Amniotic epithelial cell (primary cell): ENCODE data around the gene ITPRID2.
A peak's percentile ranks its signal among the peaks of the same experiment; 100 is the strongest.
"Not testable (repeated sequence)": the region's sequence is repeated elsewhere in the genome, so short reads cannot be mapped to it uniquely, and the experiment has no call there.

Source experiments
- DNase-seq: peaks from one replicate; pipeline ENCODE4 v3.0.0-alpha.2; 2010; ENCODE audit warnings: low read depth

Gene ITPRID2

GRCh38 chr2:181959508-181959907, 68.0 kb downstream of the ITPRID2 start:
- DNase-seq: no peak

- not testable (repeated sequence) for DNase-seq
Observed at GRCh38 chr2:181961167-181961566, 69.6 kb downstream of the ITPRID2 start.

DNA sequence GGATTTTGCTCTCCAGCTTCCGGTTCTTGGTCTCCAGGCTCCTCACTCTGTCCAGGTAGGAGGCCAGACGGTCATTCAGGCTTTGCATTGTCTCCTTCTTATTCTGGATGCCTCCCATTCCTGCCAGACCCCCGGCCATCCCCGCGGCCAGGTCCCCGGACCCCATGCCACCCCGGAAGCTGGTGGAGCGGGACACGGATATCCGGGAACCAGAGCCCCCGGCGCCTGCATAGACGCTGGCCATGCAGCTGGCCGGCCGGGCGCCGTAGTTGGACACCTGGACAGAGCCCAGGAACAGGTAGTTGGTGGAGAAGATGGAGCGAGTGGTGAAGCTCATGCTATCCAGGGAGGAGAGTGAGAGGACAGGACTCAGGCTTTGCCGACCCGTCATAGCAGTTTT, 70.6 kb downstream of the ITPRID2 start:
- DNase-seq: no peak

GRCh38 chr2:181970160-181970794, 78.7 kb downstream of the ITPRID2 start:
- DNase-seq: no peak

DNA sequence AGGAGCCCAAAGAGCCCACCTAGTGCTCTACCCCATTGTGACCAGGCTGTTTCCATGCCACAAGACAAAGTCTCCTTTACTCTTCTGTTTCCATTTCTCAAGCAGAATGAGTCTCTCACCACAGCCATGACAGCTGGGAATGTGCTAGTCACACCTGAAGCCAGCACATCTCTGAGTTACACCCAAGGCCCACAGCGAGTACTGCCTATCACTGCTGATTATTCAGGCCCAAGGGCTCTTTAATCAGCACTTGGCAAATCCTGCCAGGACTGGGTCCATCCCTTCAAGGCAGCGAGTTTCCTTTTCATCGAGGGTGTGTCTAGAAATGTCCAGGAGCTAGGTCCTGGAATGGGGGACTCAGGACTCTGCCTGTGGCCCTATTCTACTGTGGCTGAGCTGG, 79.5 kb downstream of the ITPRID2 start:
- DNase-seq: no peak

DNA sequence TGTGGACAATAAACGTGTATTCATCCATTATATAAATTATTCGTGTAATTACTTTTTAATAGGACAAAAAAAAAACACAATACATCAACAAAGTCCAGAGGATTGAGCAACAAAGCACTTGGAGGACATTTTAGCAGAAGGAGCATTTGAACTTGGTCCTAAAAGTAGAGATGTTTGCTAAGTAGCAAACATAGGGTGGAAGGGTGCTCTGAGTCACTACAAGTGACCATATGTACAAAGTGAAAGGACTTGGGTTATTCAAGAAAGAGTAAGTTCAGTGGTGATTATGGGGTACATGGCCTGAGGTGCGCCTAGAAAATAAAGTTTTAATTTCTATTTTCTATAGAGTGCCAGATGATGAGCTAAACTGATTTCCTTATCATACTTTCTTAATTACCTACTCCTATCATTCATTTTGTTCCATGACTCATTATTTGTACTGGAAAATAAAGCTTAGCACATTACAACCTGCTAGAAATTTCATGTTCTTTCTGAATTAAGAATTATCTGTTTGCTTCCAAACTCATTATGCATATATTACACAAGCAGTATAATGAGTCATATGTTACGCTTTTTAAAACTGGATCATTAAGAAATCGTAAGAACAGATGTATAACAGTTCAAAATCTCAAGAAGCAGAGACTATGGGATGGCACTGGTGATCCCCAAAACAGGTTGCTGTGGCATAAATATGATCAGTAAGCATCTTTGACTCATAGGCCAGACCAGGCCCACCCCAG, 81.1 kb downstream of the ITPRID2 start:
- DNase-seq: peak; percentile 18

DNA sequence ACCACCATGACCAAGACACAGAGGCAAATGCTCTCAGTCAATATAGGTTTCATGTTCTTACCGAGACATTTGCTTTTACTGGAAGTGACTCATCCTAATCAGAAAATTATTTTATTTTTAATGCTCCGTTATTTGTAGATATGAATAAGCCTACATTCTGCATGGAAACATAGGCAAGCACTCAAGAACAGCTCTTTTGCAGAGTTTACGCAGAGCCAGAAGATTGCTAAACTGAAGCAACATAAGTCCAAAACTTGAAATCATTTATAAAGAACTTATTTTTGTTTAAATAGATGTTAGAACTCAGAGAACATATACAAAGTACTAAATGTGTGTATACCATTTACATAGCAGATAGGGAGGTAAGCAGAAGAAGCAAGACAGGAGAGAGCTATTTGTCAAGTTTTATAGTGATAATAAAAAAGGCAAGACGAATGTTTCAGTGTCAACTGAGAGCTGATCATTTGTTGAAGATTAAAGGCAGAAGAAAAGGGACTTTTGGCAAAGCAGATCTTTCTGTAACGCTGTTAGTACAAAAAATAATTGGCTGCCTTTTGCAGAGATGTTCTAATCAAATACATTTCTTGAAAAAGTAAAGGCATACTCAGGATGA, 81.7 kb downstream of the ITPRID2 start:
- no peak for DNase-seq

DNA sequence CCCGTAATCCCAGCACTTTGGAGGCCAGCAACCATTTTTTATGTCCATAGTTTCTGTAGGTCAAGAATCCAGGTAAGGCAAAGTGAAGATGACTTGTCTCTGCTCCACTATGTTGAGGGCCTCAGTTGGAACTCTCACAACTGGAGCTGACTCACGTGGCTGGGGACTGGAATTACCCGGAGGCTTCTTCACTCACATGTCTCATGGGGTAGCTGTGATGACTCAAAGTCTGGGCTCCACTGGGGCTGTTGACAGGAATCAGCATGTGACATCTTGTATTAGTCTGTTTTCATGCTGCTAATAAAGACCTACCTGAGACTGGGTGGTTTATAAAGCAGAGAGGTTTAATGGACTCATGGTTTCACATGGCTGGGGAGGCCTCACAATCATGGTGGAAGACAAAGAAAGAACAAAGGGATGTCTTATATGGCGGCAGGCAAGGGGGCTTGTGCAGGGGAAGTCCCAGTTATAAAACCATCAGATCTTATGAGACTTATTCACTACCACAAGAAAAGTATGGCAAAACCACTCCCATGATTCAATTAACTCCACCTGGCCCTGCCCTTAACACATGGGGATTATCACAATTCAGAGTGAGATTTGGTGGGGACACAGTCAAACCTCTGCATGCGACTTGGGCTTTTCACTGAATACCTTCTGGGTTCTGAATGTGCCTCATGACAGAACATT, 86.3 kb downstream of the ITPRID2 start:
- DNase-seq: peak; percentile 41

DNA sequence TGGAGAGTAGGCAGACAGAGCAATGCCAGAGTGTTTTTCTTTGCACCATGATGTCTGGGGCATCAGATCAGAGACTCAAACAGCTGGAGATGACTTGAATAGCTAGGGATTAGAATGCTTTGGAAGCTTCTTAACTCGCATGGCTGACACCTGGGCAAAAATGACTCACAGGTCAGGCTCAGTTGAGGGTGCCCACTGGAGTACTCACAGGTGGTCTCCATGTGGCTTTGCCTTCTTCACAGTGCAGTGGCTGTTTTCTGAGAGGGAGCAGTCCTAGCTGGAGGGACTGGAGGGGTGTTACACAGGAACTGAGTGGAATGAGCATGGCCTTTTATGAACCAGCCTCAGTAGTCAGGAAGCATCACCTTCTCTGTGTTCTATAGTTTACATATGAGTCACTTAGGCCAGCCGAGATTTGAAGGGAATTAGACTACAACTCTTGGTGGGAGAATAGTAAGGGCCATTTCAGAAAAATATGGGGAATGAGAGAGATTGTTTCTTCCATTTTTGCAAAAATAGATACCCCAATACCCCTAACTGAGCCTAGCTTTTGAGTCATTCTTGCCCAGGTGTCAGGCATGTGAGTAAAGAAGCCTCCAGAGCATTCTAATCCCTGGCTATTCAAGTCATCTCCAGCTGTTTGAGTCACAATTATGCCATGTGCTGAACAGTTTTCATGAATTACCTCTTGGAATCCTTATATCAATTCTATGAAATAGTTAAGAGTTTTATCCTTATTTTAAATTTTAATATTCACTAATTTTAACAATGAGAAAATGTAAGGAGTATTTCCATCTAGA, 87.0 kb downstream of the ITPRID2 start:
- no peak for DNase-seq
